Natural killer cell treated with Interleukin-12 subunit alpha and Interleukin-12 subunit beta and Interleukin-15 and Interleukin-18, amount 100 ng/mL, for 72 hours (primary cell): ENCODE measurements around the gene EVC2. TPM values are rescaled to one million over a fixed set of nuclear protein-coding genes. Genes with fewer than 3 reads are reported as not detected.

Source experiments
- ATAC-seq, 2 donors: fragments of 150-1000 bp; cut with Tn5 transposase in 1 of 2; sonication (Bioruptor Pico), chemical (Tn5 transposase) in 1 of 2; 2 replicates each; pipeline ENCODE4 v1.10.0; 2021
- DNase-seq: peaks from one replicate; pipeline ENCODE4 v3.0.0; 2022; ENCODE audit warnings: low spot score
- H3K27ac Mint-ChIP-seq, 2 donors: 1 replicate in 1 of 2; 2 replicates in 1 of 2; pipeline ENCODE4 v1.8.0; 2022; ENCODE audit warnings: mixed read lengths in 2 of 2, mild to moderate bottlenecking in 1 of 2, moderate library complexity in 1 of 2
- H3K27me3 Mint-ChIP-seq, 2 donors: 1 replicate in 1 of 2; 2 replicates in 1 of 2; pipeline ENCODE4 v1.8.0; 2022; ENCODE audit warnings: mixed read lengths in 2 of 2
- H3K36me3 Mint-ChIP-seq: one replicate; pipeline ENCODE4 v1.8.0; 2022; ENCODE audit warnings: mixed read lengths
- H3K4me1 Mint-ChIP-seq, 2 donors: 1 replicate in 1 of 2; 2 replicates in 1 of 2; pipeline ENCODE4 v1.8.0; 2022; ENCODE audit warnings: low read depth in 2 of 2, mixed read lengths in 2 of 2, mild to moderate bottlenecking in 1 of 2
- H3K4me3 Mint-ChIP-seq: one replicate; pipeline ENCODE4 v1.8.0; 2022; ENCODE audit warnings: mixed read lengths
- H3K9me3 Mint-ChIP-seq: 2 replicates; pipeline ENCODE4 v1.8.0; 2022; ENCODE audit warnings: mixed read lengths
- total RNA-seq, 2 donors: library from RNA; stranded (reverse); gene quantifications; one replicate each; pipeline ENCODE4 v1.2.3, GENCODE V29; 2022

EVC2 gene
- total RNA-seq, 2 donors from 2014 or later: 0.12 to 4.4 TPM

GRCh38 chr4:5696341-5696740, 12.0 kb downstream of the EVC2 start:
- peaks cover 0 to under 1% of the 10 kb centered on the region in 2 donors for H3K27me3 Mint-ChIP-seq
- no peak overlapping the region for H3K4me3 Mint-ChIP-seq

DNA sequence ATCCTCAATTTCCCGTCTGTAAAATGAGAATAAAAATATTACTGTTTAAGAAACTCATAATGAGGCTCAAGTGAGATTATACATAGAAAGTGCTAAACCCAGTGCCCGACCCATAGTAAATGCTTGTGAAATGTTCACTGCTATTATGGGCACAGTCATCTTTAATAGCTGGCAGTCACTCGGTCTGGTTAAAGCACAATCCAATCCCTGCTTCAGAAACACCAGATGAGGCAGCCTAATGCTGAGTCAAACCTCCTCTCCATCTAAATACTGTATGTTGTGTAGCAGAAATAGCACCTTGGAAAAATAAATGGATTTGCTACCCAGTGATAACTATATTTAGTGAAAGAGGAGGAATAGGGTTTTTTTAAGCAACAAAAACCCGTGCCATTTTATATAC, 14.5 kb downstream of the EVC2 start:
- no peaks in the 10 kb centered on the region for H3K4me1 Mint-ChIP-seq
- H3K9me3 Mint-ChIP-seq: no peaks in the 10 kb centered on the region
- no peak overlapping the region for H3K27ac Mint-ChIP-seq
- ATAC-seq (no peak), DNase-seq (no peak)
- H3K4me3 Mint-ChIP-seq: no peak overlapping the region
- peaks cover 0 to 2% of the 10 kb centered on the region in 2 donors for H3K27me3 Mint-ChIP-seq
- no peaks in the 10 kb centered on the region for H3K36me3 Mint-ChIP-seq

More at GRCh38 chr4:5696341-5696740, 12.0 kb downstream of the EVC2 start:
- Mint-ChIP-seq H3K4me1 (no peaks in the 10 kb centered on the region), H3K36me3 (no peaks in the 10 kb centered on the region), H3K27ac (no peak overlapping the region), H3K9me3 (no peaks in the 10 kb centered on the region)
- ATAC-seq: no peak
- DNase-seq: no peak

- Mint-ChIP-seq H3K4me1 (no peaks in the 10 kb centered on the region), H3K9me3 (no peaks in the 10 kb centered on the region), H3K27ac (no peak overlapping the region), H3K36me3 (no peaks in the 10 kb centered on the region), H3K4me3 (no peak overlapping the region), H3K27me3 (peaks cover 0 to 6% of the 10 kb centered on the region in 2 donors)
- no peak for ATAC-seq
- no peak for DNase-seq
These were observed 16.7 kb downstream of the EVC2 start for GRCh38 chr4:5691491-5692132.

GRCh38 chr4:5689065-5689464, 19.3 kb downstream of the EVC2 start:
- H3K9me3 Mint-ChIP-seq: no peaks in the 10 kb centered on the region
- H3K4me1 Mint-ChIP-seq: no peaks in the 10 kb centered on the region
- H3K27me3 Mint-ChIP-seq: peaks cover 0 to 6% of the 10 kb centered on the region in 2 donors
- no peak overlapping the region for H3K4me3 Mint-ChIP-seq
- H3K27ac Mint-ChIP-seq: no peak overlapping the region
- DNase-seq (no peak), ATAC-seq (no peak)
- H3K36me3 Mint-ChIP-seq: no peaks in the 10 kb centered on the region

DNA sequence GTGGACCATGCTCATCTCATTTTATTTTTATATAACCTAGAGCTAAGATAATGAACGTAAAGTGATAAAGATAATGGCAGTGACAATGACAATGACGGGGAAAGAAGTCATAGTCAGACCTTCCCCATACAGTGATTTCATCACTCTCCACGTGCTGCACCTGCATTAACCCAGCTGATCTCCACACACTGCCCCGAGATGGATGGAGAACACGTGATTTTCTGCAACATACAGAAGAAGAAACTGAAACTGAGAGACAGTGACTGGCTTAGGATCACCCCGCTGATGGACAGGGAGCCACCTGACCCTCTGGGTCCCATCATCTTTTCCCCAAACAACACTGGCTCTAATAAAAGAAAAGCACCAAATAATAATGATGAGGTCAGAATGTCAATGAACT, 22.0 kb downstream of the EVC2 start:
- peaks cover 0 to 6% of the 10 kb centered on the region in 2 donors for H3K27me3 Mint-ChIP-seq
- H3K4me1 Mint-ChIP-seq: no peaks in the 10 kb centered on the region
- DNase-seq (no peak), ATAC-seq (no peak)
- no peaks in the 10 kb centered on the region for H3K9me3 Mint-ChIP-seq
- no peaks in the 10 kb centered on the region for H3K36me3 Mint-ChIP-seq
- H3K4me3 Mint-ChIP-seq: no peak overlapping the region
- no peak overlapping the region for H3K27ac Mint-ChIP-seq

DNA sequence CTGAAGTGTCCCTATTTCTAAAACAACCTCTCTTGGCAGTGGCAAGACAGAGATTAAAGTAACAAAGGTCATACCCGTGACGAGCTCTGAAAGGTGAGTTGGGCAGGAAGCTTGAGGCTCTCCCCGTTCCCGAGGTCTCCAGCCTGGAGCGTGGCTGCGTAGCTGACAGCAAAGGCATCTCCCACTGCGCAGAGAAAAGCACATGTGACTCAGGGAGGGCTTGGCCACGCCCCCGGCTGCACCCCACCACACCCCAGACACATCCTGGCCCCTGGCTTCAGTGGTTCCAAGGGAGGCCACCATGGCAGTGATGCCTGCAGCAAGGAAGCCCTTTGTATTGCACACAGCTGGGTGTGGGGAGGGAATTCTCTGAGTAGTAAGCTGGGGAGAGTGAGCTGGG, 23.1 kb downstream of the EVC2 start:
- H3K36me3 Mint-ChIP-seq: no peaks in the 10 kb centered on the region
- no peaks in the 10 kb centered on the region for H3K9me3 Mint-ChIP-seq
- H3K4me3 Mint-ChIP-seq: no peak overlapping the region
- no peaks in the 10 kb centered on the region for H3K4me1 Mint-ChIP-seq
- DNase-seq (no peak), ATAC-seq (no peak)
- peaks cover 0 to 6% of the 10 kb centered on the region in 2 donors for H3K27me3 Mint-ChIP-seq
- H3K27ac Mint-ChIP-seq: no peak overlapping the region

DNA sequence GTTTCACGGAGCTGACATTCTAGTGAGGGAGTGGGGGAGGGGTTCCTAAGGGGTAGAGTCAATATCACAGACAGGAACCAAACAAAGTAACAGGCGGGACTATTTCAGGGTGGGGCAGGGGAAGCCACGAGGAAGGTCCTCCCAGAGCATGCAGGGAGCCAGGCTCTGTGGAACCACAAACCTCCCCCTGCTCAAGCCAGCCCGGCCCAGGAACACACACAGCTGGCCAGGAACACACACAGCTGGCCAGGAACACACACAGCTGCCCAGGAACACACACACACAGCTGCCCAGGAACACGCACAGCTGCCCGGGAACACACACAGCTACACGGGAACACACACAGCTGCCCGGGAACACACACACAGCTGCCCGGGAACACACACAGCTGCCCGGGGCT, 24.8 kb downstream of the EVC2 start:
- H3K27me3 Mint-ChIP-seq: peaks cover 0 to 4% of the 10 kb centered on the region in 2 donors
- ATAC-seq: no peak

GRCh38 chr4:5678977-5679376, 29.4 kb downstream of the EVC2 start:
- no peak overlapping the region for H3K4me3 Mint-ChIP-seq
- H3K36me3 Mint-ChIP-seq: no peaks in the 10 kb centered on the region
- H3K27me3 Mint-ChIP-seq: no peaks in the 10 kb centered on the region
- ATAC-seq (no peak), DNase-seq (no peak)
- no peak overlapping the region for H3K27ac Mint-ChIP-seq
- H3K4me1 Mint-ChIP-seq: no peaks in the 10 kb centered on the region
- H3K9me3 Mint-ChIP-seq: no peaks in the 10 kb centered on the region

More for the DNA sequence above, 24.8 kb downstream of the EVC2 start:
- no peak for DNase-seq
- Mint-ChIP-seq H3K4me1 (no peaks in the 10 kb centered on the region), H3K36me3 (no peaks in the 10 kb centered on the region), H3K27ac (no peak overlapping the region), H3K9me3 (no peaks in the 10 kb centered on the region), H3K4me3 (no peak overlapping the region)

DNA sequence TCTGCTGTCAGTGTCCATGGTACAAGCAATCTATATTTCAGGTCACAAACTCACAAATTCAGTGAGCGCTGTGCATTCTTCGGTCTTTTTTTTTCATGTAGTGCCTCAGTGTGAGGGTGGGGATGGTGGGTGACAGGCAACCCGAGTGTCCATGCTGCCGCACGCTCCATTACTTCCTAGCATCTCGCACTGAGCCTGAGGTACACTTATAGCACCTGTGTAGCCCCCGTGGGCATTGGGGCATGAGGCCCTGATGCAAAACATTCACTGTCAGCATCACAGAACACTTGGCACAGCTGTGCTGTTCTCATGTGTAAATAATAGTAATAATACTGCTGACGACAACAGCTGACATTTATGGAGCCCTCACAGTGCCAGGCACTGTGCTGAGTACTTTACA, 31.6 kb downstream of the EVC2 start:
- Mint-ChIP-seq H3K27me3 (no peaks in the 10 kb centered on the region), H3K9me3 (no peaks in the 10 kb centered on the region), H3K27ac (no peak overlapping the region), H3K36me3 (no peaks in the 10 kb centered on the region), H3K4me1 (no peaks in the 10 kb centered on the region), H3K4me3 (no peak overlapping the region)
- ATAC-seq (no peak), DNase-seq (no peak)

DNA sequence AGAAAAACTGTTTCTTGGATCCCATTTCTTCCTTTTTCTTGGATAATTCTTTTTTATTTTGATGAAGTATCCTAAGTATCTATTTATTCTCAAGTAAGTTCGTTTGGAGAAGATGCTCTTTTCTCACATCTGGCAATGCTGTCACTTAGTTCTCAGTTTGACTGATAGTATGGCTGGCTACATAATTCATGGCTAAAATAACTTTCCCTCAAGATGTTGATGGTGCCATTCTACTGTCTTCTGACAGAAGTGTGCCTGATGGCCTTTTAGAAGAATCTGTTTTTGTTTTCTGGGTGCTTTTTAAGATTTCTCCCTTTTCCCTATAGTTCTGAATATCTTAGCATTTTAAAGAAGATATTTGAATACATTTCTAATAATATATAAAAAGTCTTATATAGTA, 41.6 kb downstream of the EVC2 start:
- ATAC-seq: no peak
- H3K4me1 Mint-ChIP-seq: no peaks in the 10 kb centered on the region

GRCh38 chr4:5664778-5665177, 43.6 kb downstream of the EVC2 start:
- no peak overlapping the region for H3K27ac Mint-ChIP-seq
- DNase-seq (no peak), ATAC-seq (peak in 1 of 2 donors; percentile 32)
- H3K4me3 Mint-ChIP-seq: no peak overlapping the region
- H3K9me3 Mint-ChIP-seq: no peaks in the 10 kb centered on the region
- no peaks in the 10 kb centered on the region for H3K4me1 Mint-ChIP-seq
- H3K36me3 Mint-ChIP-seq: peaks cover 5% of the 10 kb centered on the region
- H3K27me3 Mint-ChIP-seq: peaks cover 0 to 6% of the 10 kb centered on the region in 2 donors

More for the DNA sequence above, 41.6 kb downstream of the EVC2 start:
- Mint-ChIP-seq H3K9me3 (no peaks in the 10 kb centered on the region), H3K4me3 (no peak overlapping the region), H3K36me3 (peaks cover 5% of the 10 kb centered on the region), H3K27me3 (peaks cover 0 to 6% of the 10 kb centered on the region in 2 donors), H3K27ac (no peak overlapping the region)
- no peak for DNase-seq

GRCh38 chr4:5662555-5662954, 45.8 kb downstream of the EVC2 start:
- ATAC-seq (no peak), DNase-seq (no peak)
- H3K27me3 Mint-ChIP-seq: peaks cover 0 to 8% of the 10 kb centered on the region in 2 donors
- no peak overlapping the region for H3K27ac Mint-ChIP-seq
- H3K4me1 Mint-ChIP-seq: no peaks in the 10 kb centered on the region
- no peaks in the 10 kb centered on the region for H3K9me3 Mint-ChIP-seq
- H3K36me3 Mint-ChIP-seq: peaks cover 5% of the 10 kb centered on the region
- no peak overlapping the region for H3K4me3 Mint-ChIP-seq

DNA sequence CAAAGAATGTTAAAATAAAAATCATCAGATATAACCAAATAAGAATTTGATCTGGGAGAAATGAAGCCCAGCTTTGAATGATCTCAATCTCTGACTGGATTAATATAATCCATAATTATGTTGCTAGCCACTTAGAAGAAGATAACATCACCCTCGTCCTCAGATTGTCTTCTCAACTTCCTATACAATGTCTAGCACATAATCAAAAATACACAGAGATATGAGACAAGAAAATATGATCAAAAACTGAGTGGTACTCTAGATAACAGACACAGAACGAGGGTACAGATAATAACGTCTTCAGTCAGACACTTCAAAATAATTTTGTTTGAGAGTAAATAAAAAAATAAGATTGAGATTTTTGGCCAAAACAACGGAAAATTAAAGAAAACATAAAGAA, 47.1 kb downstream of the EVC2 start:
- H3K27ac Mint-ChIP-seq: no peak overlapping the region
- ATAC-seq: no peak

DNA sequence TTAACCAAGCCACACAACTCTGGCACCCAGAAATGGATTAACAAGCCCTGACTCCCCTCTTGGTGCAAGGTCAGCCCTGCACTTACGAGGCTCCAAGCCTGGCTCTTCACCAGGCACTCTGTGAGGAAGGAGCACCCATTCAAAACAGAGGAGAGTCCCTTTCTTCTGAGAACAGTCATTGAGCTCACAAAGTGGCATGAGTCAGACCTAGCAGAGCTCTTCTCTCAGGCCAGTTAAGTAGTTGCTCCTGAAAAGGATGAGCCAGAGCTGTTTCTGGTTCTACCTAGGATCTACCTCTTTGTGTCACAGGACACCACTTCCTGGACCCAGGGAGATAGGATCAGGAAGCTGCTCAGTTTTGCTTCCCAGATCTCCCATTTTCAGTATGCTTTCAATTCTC, 48.2 kb downstream of the EVC2 start:
- H3K4me1 Mint-ChIP-seq: no peaks in the 10 kb centered on the region
- no peaks in the 10 kb centered on the region for H3K9me3 Mint-ChIP-seq
- no peak overlapping the region for H3K27ac Mint-ChIP-seq
- H3K36me3 Mint-ChIP-seq: no peaks in the 10 kb centered on the region
- DNase-seq (no peak), ATAC-seq (no peak)
- no peak overlapping the region for H3K4me3 Mint-ChIP-seq
- H3K27me3 Mint-ChIP-seq: peaks cover 0 to 8% of the 10 kb centered on the region in 2 donors

More for the DNA sequence above, 47.1 kb downstream of the EVC2 start:
- Mint-ChIP-seq H3K9me3 (no peaks in the 10 kb centered on the region), H3K4me3 (no peak overlapping the region), H3K27me3 (peaks cover 0 to 8% of the 10 kb centered on the region in 2 donors), H3K36me3 (no peaks in the 10 kb centered on the region), H3K4me1 (no peaks in the 10 kb centered on the region)
- no peak for DNase-seq

DNA sequence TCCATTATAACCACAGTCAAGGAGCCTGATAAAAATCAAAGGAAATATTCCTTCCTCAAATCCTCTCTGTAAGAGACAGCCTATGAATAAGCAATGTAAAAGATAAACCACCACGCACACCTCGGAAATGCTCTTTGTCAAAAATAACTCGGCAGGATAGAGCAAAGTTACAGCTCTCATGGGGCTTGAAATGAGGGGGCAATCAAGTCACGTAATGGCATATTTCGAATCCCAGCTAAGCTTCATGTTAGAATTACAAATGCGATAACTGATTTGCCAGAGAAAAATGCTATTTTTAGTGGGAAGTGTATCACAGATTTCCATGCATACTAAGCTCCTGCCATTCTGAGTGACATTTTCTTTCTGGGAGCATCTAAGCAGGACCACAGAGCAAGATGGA, 49.4 kb downstream of the EVC2 start:
- Mint-ChIP-seq H3K27ac (no peak overlapping the region), H3K4me1 (no peaks in the 10 kb centered on the region), H3K9me3 (no peaks in the 10 kb centered on the region), H3K27me3 (peaks cover 0 to 8% of the 10 kb centered on the region in 2 donors), H3K36me3 (no peaks in the 10 kb centered on the region), H3K4me3 (no peak overlapping the region)
- ATAC-seq (no peak), DNase-seq (no peak)
